Dermis microvascular lymphatic vessel endothelial cell (primary cell): ENCODE measurements around the gene EEF1E1. TPM values are rescaled to one million over a fixed set of nuclear protein-coding genes. Genes with fewer than 3 reads are reported as not detected.
"Not testable (repeated sequence)": the region's sequence is repeated elsewhere in the genome, so short reads cannot be mapped to it uniquely, and the experiment has no call there.

Source experiments
- DNase-seq, 2 donors: peaks; one replicate each; pipeline versions ENCODE4 v3.0.0 to v3.0.0-alpha.2; 2010; ENCODE audit warnings: low read depth in 2 of 2
- total RNA-seq: library from RNA; depleted of rRNA; stranded (reverse); fragments of >200 nt; gene quantifications from 2 replicates; pipeline ENCODE4 v1.2.1, GENCODE V29; 2014

EEF1E1 gene
- total RNA-seq, 1 donor from 2014 or later = 37.2 TPM

DNA sequence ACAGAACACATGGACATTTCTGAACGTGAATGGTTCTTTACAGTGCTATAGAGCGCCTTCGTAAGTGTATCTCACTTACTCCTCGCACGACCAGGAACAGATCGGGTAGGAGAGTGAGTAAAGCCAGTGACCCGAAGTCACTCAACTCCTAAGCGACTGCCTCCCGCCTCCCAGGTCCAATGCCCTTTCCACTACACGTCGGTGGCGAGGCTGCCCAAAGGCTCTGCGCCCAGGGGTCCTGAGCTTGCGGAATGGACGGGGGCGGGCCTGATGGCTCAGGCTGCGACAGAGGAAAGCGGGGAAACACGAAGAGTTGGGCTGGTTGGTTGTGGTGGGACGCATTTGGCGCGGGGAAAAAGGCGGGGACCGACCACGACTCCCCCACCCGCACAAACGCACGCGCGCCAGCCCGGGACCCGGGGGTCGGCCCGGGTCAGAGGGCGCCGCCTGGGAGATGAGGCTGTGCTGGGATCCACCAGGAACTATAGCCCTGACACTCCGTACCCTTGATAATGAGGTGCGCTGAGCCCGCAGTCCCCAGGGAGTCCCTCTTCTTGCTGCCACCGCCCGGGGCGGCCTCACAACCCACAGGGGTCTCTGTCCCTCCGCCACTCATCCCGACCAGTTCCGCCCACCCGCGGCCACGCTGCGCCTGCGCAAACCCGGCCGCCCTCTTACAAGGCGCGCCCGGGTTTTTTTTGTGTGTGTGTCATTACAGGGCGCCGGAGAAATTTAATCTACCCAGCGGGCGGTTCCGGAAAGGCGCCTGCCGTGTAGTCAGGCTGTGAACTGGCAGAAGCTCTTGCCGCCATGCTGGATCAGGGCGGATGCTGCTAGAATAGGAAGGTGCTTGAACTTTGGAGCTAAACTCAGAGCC is 38.3 kb downstream of the EEF1E1 start, which contains the start of gene BLOC1S5:
BLOC1S5 (minus strand) TSS at position 629 of the 877 bp plus-strand sequence; CDS start at position 616, 13 bp downstream.
- DNase-seq = peak; percentile 95 to 98

DNA sequence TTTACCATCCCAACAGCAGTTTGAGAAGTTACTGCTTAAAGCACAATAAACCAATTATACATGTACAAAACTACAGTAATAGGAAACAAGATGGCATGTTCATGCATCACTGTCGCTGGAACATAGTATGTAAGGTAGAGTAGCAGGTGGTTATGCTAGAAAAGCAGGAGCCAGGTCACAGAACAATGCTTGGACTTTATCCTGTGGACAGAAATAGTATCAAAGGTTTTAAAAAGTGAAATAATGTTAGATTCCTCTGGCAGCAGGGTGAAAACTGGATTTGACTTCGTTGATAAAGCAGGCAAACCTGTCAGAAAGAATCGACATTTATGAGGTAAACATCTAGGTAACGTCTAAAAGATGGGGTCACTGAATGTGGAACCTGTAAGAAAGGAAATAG is 40.6 kb downstream of the EEF1E1 start:
- DNase-seq = no peak

DNA sequence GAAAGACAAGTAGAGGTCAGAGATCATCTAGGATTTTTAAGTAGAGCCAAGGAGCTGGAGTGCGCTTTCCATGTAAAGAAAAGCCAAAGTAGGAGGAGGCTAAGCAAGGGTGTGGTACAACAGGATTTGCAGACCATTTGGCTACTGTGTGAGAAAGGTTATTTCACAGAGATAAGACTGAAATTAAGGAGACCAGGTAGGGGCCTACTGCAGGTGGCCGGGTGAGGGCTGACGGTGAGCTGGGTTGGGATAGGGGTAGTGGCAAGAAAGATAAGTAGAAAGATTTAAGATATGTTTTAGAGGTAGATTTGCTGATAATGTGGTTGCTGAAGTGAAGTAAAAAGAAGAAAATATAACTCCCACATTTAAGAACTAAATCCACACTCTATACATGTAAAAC is 42.0 kb downstream of the EEF1E1 start:
- no peak for DNase-seq

DNA sequence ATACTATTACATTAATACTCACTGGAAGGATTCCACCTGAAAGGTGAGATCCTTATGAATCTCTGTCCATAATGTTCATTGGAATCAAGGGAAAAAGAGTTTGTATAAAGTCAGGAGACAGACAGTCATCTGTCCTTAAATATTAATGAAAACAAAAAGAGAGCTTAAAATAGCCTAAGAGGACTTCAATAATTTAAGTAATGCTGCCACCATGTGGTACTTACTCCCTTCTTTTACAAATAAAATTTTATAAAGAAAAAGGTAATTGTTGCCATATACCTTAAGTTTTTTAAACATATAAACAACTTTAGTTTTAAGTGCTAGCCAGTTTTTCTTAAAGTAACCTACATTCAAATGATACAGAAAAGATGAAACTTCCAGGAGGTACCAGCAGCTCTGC is 43.2 kb downstream of the EEF1E1 start:
- DNase-seq = peak; percentile 55 to 65

DNA sequence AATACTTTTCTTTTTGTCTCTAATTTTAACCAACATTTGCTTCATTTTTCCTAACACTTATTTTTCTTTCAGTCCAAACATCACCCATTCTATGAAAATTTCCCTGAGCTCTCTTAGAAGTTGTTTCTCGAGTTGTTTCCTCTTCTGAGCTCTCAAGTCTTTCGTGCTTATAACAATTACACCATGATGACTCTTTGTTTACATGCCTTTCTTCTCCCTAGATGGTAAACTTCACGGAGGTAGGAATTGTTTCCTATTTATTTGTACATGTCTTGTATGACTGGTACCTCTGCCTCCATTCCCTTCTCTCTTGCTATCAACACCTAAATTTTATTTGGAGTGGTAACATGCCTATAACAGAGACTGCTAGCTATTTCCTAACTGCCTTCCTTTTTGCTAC is 44.6 kb downstream of the EEF1E1 start:
- peak in 1 of 2 donors; percentile 39 for DNase-seq

DNA sequence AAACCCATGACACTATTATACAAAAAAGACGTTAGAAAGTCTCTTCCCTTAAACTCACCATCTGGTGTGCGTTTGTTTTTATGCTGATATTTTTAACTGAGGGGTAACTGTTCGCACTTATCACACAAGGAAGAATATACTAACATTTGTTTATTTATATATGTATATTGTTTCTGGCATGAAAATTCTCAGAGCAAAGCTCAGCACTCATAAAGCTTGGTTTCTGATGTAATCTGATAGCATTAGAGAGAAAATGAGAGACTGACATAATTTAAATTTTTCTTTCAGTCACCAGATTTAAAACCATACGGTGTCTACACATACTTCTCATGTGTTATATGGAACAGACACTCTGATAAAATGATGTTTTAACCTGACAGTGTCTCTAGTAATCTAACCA is 45.1 kb downstream of the EEF1E1 start:
- DNase-seq = no peak

DNA sequence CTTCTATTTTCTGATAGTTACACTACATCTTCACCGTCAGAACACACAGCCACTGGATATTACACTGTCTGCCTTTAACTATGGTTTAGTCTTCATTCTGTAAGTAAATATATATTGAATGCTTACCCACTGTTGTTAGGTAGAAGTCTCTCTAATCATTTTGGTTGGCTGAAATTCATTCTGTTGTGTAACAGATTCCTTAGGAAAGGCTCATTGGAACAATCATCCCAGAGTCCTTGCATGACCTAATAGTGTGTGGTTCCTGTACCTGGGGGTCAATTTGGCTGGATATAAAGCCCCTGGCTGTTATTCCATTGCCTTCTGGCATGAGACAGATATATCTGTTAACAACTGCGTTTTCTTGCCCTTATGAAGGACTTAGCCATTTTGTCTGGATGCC is 48.1 kb downstream of the EEF1E1 start:
- no peak for DNase-seq

DNA sequence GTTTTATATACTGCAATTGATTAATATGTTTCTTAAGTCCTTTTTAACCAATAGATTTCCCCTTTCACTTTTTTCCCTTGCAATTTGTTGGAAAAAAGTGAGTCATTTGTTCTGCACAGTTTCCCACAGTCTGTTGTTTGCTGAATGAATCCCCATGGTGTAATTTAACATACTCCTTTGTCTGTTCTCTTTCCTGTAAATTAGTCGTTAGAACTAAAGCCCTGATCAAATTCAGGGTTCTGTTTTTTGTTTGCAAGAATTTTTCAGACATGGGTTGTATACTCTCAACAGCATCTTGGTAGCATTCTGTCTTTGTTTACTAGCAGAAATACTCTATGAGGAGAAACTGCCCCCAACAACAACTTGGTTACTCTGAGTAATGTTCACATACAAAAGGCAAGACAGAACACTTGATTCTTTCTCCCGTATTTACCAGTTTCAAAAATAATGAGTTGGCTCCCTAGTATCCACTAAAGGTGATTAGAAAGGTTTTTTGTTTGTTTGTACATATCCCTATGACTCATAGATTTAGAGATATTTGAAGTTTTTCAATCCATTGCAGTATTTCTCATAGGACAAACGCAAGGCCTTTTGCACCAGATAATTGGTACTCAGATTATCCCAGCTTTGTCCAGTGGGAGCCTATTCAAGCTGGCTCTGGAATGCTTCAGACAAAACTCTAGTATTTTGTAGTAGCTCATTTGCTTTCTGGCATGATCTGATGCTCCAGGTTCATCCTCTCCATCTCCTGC is 54.6 kb downstream of the EEF1E1 start:
- DNase-seq = peak; percentile 70 to 89

DNA sequence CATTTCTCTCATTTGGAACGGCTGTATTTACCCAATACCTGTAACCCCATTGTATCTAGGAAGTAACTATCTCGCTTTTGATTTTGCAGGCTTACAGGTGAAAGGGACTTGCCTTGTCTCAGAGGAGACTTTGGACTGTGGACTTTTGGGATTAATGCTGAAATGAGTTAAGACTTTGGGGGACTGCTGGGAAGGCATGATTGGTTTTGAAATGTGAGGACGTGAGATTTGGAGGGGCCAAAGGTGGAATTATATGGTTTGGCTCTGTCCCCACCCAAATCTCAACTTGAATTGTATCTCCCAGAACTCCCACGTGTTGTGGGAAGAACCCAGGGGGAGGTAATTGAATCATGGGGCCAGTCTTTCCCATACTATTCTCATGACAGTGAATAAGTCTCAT is 56.6 kb downstream of the EEF1E1 start:
- DNase-seq = not testable (repeated sequence)

DNA sequence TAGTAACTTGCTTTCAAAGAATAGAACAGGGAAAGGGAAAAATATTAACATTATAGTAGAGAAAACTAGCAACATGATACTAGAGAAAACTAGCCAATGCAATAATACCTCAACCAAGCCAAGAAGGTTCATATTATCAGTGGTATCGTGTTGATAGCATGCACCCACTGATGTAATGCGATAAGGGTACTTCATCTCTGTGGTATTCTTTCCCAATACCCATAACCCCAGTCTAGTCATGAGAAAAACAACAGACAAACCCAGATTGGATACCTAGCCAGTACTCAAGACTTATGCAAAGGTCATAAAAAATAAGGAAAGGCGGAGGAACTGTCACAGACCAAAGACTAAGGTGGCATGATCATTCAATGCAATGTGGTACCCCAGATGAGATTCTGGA is 59.1 kb downstream of the EEF1E1 start:
- no peak for DNase-seq

DNA sequence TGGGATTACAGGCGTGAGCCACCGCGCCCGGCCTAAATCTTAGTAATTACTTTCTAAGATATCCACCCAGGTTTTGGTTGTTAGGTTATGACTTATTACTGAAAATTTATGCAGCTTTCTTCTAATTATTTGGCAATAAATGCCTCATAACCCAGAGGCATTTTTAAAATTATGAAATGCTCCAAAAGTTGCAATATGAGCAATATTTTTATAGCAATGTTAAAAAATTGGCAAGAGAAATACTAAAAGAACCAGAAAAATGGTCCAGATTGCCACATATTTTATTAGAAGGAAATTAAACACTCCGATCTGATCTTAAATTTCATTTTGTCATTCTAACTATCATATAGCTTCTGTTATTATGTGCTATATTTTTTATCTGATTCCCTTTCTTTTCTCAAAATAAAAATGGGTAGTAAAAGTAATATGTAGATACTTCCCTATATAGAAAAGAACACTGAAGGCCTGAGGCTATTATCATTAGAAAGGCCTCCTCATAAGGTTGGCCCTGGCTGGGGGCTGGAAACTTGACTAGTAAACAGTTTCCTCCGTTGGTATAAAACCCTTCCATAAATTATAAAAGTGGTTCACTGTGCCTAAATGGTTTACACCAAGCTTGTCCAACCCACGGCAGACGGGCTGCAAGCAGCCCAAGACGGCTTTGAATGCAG is 60.3 kb downstream of the EEF1E1 start:
- DNase-seq = no peak

DNA sequence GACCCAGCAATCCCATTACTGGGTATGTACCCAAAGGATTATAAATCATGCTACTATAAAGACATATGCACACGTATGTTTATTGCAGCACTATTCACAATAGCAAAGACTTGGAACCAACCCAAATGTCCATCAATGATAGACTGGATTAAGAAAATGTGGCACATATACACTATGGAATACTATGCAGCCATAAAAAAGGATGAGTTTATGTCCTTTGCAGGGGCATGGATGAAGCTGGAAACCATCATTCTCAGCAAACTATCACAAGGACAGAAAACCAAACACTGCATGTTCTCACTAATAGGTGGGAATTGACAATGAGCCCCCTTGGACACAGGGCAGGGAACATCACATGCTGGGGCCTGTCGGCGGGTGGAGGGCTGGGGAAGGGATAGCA is 68.2 kb downstream of the EEF1E1 start:
- DNase-seq = not testable (repeated sequence)

DNA sequence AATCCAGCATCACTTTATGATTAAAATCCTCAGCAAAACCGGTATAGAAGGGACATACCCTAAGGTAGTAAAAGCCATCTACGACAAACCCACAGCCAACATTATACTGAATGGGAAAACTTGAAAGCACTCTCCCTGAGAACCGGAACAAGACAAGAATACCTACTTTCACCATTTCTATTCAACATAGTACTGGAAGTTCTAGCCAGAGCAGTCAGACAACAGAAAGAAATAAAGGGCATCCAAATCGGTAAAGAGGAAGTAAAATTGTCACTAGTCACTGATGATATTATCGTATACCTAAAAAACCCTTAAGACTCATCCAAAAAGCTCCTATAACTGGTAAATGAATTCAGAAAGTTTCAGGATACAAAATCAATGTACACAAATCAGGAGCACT is 71.4 kb downstream of the EEF1E1 start:
- no peak for DNase-seq

Other genes starting within 250 kb of the EEF1E1 start
- 1,097 and 2,266 TPM in 2 replicates for gene TXNDC5, start 191.8 kb downstream of the EEF1E1 start, total RNA-seq
- gene BLOC1S5, start 38.2 kb downstream of the EEF1E1 start, total RNA-seq = 13.3 and 14.6 TPM in 2 replicates